GM12865 (cell line): Measurements from ENCODE around the gene NDUFS2.
A peak's percentile ranks its signal among the peaks of the same experiment; 100 is the strongest.

Experiments
- DNase-seq: peaks from one replicate; pipeline ENCODE4 v3.0.0; 2010; ENCODE audit warnings: low read depth
- H3K4me3 ChIP-seq: 2 replicates; pipeline ENCODE4 v1.5.1; 2011; ENCODE audit warnings: mild to moderate bottlenecking, low read depth, low read length, control low read depth
- TF ChIP-seq, protein P1 (sequence below): IDR thresholded peaks from 2 replicates; pipeline ENCODE4 v1.5.1; 2011; ENCODE audit warnings: low read length, control low read depth, low read depth, inconsistent platforms; ENCODE audit not compliant: insufficient read depth; ENCODE audit errors: missing control alignments

The NDUFS2 gene

DNA sequence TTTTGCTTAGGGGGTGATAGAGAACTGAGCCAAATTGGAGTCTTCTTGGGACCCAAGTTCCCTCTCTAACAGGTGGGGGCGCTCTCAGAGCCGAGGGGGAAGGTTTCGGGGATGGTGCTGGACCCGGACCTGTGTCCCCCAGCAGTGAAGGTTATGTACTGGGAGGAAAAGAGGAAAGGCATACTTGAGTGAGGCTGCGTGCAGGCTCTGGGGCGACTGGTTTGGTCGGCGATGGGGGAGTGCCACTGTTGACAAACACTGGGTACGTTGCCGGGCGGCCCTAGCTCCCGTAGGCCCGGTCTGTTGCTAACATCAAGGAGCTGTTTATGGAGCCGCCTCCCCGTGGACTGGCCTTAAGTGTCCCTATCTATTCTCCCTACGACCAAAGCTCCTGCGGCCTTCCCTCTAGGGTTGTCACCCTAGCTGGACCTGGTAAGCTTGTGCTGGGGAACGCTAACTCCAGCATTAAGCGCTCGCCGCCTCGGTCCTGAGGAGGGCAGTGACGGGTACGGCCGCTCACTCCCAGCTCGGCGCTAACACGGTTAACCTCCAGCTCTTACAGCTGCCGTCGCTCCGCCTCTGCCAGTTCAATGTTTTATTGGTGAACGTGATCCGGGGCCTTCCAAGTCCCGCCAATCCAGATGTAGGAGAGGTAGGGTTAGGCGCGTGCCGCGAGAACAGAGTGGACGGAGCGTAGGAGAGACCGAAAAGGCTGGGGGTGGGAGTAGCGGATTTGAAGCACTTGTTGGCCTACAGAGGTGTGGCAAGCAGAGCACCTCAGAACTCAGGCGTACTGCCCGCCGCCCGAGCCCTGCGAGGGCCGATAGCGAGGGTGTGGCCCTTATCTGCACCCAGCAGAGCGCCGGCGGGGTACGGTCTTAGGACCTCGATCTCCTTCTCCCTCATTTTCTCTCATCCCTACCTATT is 36.2 kb upstream of the NDUFS2 start, which contains the start of gene PPOX:
Gene PPOX (plus strand): TSS at position 685 of the 927 bp plus-strand sequence. CDS start 422 bp downstream, outside the sequence.
- TF ChIP-seq, protein P1, sequence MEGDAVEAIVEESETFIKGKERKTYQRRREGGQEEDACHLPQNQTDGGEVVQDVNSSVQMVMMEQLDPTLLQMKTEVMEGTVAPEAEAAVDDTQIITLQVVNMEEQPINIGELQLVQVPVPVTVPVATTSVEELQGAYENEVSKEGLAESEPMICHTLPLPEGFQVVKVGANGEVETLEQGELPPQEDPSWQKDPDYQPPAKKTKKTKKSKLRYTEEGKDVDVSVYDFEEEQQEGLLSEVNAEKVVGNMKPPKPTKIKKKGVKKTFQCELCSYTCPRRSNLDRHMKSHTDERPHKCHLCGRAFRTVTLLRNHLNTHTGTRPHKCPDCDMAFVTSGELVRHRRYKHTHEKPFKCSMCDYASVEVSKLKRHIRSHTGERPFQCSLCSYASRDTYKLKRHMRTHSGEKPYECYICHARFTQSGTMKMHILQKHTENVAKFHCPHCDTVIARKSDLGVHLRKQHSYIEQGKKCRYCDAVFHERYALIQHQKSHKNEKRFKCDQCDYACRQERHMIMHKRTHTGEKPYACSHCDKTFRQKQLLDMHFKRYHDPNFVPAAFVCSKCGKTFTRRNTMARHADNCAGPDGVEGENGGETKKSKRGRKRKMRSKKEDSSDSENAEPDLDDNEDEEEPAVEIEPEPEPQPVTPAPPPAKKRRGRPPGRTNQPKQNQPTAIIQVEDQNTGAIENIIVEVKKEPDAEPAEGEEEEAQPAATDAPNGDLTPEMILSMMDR, result peak; percentile 62
- peak within 1 kb of the TSS; percentile 82 for H3K4me3 ChIP-seq
- peak; percentile 99 for DNase-seq

- DNase-seq, result no peak
Observed at GRCh38 chr1:161166669-161167548, 35.3 kb upstream of the NDUFS2 start.

GRCh38 chr1:161168906-161169305 is 33.3 kb upstream of the NDUFS2 start:
- TF ChIP-seq, protein P1, result no peak
- H3K4me3 ChIP-seq, result no peak overlapping the region
- no peak for DNase-seq

More at GRCh38 chr1:161166669-161167548, 35.3 kb upstream of the NDUFS2 start:
- H3K4me3 ChIP-seq, result peak overlapping the region; percentile 82
- TF ChIP-seq, protein P1, result no peak

DNA sequence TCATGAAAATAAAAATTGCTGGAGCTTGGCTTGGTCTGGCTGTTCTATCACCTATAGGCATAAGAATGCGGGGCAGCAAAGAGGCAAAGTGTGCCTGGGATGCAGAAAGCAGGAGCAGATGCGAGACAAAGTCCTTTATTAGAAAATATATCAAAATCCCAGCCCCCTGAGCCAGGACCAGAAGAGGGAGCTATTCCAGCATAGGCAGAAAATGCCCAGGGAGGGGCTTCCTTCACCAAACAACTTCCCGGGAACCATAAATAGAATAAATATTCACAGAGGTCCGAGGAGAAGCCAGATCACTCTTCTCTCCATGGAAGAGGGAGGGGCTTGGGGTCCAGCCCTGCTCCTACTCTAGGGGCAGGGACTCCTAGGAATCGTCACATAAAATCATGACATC is 31.0 kb upstream of the NDUFS2 start:
- TF ChIP-seq, protein P1, result no peak
- no peak for DNase-seq
- H3K4me3 ChIP-seq, result no peak overlapping the region

DNA sequence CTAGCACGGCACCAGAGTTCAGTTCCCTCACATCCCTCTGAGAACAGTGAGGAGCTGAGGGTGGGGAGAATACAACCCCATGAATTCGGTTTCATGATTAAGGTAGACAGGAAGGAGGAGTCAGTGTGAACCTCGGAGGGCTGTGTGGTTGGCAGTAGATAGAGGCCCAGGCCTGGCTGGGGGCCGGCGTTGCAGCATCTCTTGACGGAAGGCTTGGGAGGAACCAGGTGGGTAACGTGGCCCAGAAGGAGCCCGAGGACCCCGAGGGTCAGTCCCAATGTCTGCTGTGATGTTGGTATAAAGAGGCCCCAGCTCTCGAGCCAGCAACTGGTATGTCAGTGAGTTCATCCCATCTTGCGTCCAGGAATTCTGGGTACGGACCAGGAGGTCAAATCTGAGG is 30.5 kb upstream of the NDUFS2 start:
- TF ChIP-seq, protein P1, result no peak
- no peak for DNase-seq
- H3K4me3 ChIP-seq, result no peak overlapping the region

DNA sequence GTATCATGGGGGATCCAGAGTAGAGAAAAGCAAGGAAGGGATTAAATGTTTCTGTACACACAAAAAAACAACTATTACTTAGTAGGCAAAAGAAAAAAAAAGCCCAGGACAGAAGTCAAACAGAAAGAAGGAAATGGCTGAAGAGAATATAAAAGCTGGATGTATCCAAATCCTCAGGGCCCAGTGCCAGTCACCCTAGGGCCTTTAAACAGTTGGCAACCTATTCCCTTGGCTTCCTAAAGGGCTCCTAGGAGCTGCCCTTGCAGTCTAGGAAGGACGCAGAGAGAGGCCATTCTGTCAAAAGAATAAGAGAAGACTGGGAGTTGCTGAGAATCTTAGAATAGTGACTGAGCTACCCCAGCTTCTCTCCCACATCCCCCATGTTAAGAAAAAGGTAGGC is 29.8 kb upstream of the NDUFS2 start:
- TF ChIP-seq, protein P1, result no peak

More for the DNA sequence above, 29.8 kb upstream of the NDUFS2 start:
- H3K4me3 ChIP-seq, result no peak overlapping the region
- DNase-seq, result no peak
